HCT116 (cell line): ENCODE results near the gene SNAI1. TPM values are rescaled to one million over a fixed set of nuclear protein-coding genes. Genes with fewer than 3 reads are reported as not detected.

Source experiments
- ATAC-seq: fragments of 200-7000 bp; cut with Tn5 transposase; 2 replicates; pipeline ENCODE4 v1.9.1; 2020; ENCODE audit warnings: mild to moderate bottlenecking, moderate library complexity
- BruUV-seq: library from RNA; stranded (reverse); fragments of 400-500 nt; replicated peaks from 2 replicates; lab custom pipeline; 2021; lab: Mats Ljungman, UMichigan
- CTCF ChIA-PET: fragments of 300-600 bp; sonication (Branson Sonifier 250); formaldehyde crosslinking; loops from one replicate; lab custom pipeline; 2021; ENCODE audit warnings: antibody characterized with exemption; lab: Charles Lee
- POLR2A ChIA-PET: fragments of 300-600, 350-600 bp; sonication (Branson Sonifier 250); formaldehyde crosslinking; loops from one replicate; lab custom pipeline; 2021; ENCODE audit warnings: antibody characterized with exemption; lab: Charles Lee
- RAD21 ChIA-PET, 2 experiments: fragments of 300-600 bp; sonication (Branson Sonifier 250); formaldehyde crosslinking; loops; one replicate each; lab custom pipeline; 2023; ENCODE audit warnings: low total read pairs in 2 of 2; ENCODE audit not compliant: uncharacterized antibody in 2 of 2, unreplicated experiment in 2 of 2, low non-redundant PET in 1 of 2; lab: Charles Lee
- DNase-seq: peaks from one replicate; pipeline ENCODE4 v3.0.0-alpha.2; 2010; ENCODE audit warnings: low read depth, low spot score
- H2AFZ ChIP-seq: fragments of 200-600 bp; shearing (Covaris generic), sonication (generic); 2 replicates; pipeline ENCODE4 v1.6.1; 2017; ENCODE audit warnings: low read depth, mixed run types, mixed read lengths, antibody characterized with exemption, low read length; ENCODE audit not compliant: poor library complexity, severe bottlenecking
- H3K27ac ChIP-seq: 2 replicates; pipeline ENCODE4 v1.5.1; 2012; ENCODE audit warnings: low read depth, low read length
- H3K27me3 ChIP-seq: fragments of 200-600 bp; sonication (generic); 2 replicates; pipeline ENCODE4 v1.6.1; 2016; ENCODE audit warnings: mixed run types, low read length, mixed read lengths; ENCODE audit not compliant: insufficient read depth
- H3K36me3 ChIP-seq, 2 experiments: fragments of 200-500 bp in 1 of 2; fragments of 200-600 bp in 1 of 2; sonication (Bioruptor generic) in 1 of 2; sonication (generic) in 1 of 2; 2 replicates each; pipeline versions ENCODE4 v1.5.1 to v1.6.1; 2014 to 2016; ENCODE audit warnings: low read length in 2 of 2, inconsistent platforms in 1 of 2, mixed read lengths in 1 of 2, mixed run types in 1 of 2; ENCODE audit not compliant: insufficient read depth in 2 of 2, control insufficient read depth in 1 of 2
- H3K4me1 ChIP-seq, 2 experiments: fragments of 200-600 bp in 1 of 2; sonication (generic) in 1 of 2; 2 replicates each; pipeline versions ENCODE4 v1.5.1 to v1.6.1; 2012 to 2017; ENCODE audit warnings: low read length in 2 of 2, inconsistent platforms in 1 of 2, mild to moderate bottlenecking in 1 of 2, mixed read lengths in 1 of 2, mixed run types in 1 of 2, moderate library complexity in 1 of 2; ENCODE audit not compliant: insufficient read depth in 2 of 2, control insufficient read depth in 1 of 2
- H3K4me2 ChIP-seq: fragments of 200-600 bp; sonication (generic); 2 replicates; pipeline ENCODE4 v1.6.1; 2017; ENCODE audit warnings: mixed run types, low read length, mixed read lengths
- H3K4me3 ChIP-seq, 2 experiments: fragments of 200-600 bp in 1 of 2; sonication (generic) in 1 of 2; replicated peaks in 1 of 2; 2 replicates each; pipeline ENCODE4 v1.5.1; 2011 to 2016; ENCODE audit warnings: low read length in 2 of 2, control low read depth in 1 of 2, low read depth in 1 of 2, mild to moderate bottlenecking in 1 of 2, mixed read lengths in 1 of 2, mixed run types in 1 of 2
- H3K79me2 ChIP-seq: fragments of 200-600 bp; sonication (generic); 2 replicates; pipeline ENCODE4 v1.6.1; 2017; ENCODE audit warnings: mild to moderate bottlenecking, mixed run types, low read length, moderate library complexity, mixed read lengths; ENCODE audit not compliant: insufficient read depth
- H3K9ac ChIP-seq: fragments of 200-600 bp; sonication (generic); 2 replicates; pipeline ENCODE4 v1.6.1; 2016; ENCODE audit warnings: low read length, mixed read lengths
- H3K9me2 ChIP-seq: fragments of 200-600 bp; sonication (generic), shearing (Covaris generic); 2 replicates; pipeline ENCODE4 v1.6.1; 2017; ENCODE audit warnings: mixed run types, mild to moderate bottlenecking, moderate library complexity; ENCODE audit not compliant: insufficient read depth
- H3K9me3 ChIP-seq, 2 experiments: fragments of 200-500 bp in 1 of 2; fragments of 200-600 bp in 1 of 2; sonication (Bioruptor generic) in 1 of 2; sonication (generic) in 1 of 2; 2 replicates each; pipeline ENCODE4 v1.6.1; 2014 to 2017; ENCODE audit warnings: low read length in 2 of 2, mixed read lengths in 2 of 2, inconsistent platforms in 1 of 2, low read depth in 1 of 2, mild to moderate bottlenecking in 1 of 2, mixed run types in 1 of 2, moderate library complexity in 1 of 2; ENCODE audit not compliant: control insufficient read depth in 1 of 2, insufficient read depth in 1 of 2
- H4K20me1 ChIP-seq: fragments of 200-600 bp; sonication (generic), shearing (Covaris generic); 2 replicates; pipeline ENCODE4 v1.6.1; 2017; ENCODE audit warnings: mixed run types, mild to moderate bottlenecking, moderate library complexity; ENCODE audit not compliant: insufficient read depth
- CBX3 ChIP-seq: IDR thresholded peaks from 2 replicates; pipeline ENCODE4 v1.6.1; 2012; ENCODE audit warnings: low read depth
- CEBPB ChIP-seq: IDR thresholded peaks from 2 replicates; pipeline ENCODE4 v1.6.1; 2012; ENCODE audit warnings: low read depth
- EGR1 ChIP-seq: IDR thresholded peaks from 2 replicates; pipeline ENCODE4 v1.6.1; 2012; ENCODE audit warnings: low read depth
- ELF1 ChIP-seq: IDR thresholded peaks from 2 replicates; pipeline ENCODE4 v1.6.1; 2012; ENCODE audit warnings: low read depth, borderline replicate concordance
- EZH2 ChIP-seq: fragments of 200-600 bp; sonication (generic); IDR thresholded peaks from 2 replicates; pipeline ENCODE4 v1.6.1; 2017; ENCODE audit warnings: antibody characterized with exemption, mixed run types
- FOSL1 ChIP-seq: IDR thresholded peaks from 2 replicates; pipeline ENCODE4 v1.6.1; 2012; ENCODE audit warnings: low read depth
- JUND ChIP-seq: IDR thresholded peaks from 2 replicates; pipeline ENCODE4 v1.6.1; 2012
- POLR2A ChIP-seq: IDR thresholded peaks from 2 replicates; pipeline ENCODE4 v1.7.0; 2011; ENCODE audit warnings: borderline replicate concordance; ENCODE audit not compliant: insufficient read depth, insufficient read length; ENCODE audit errors: extremely low read depth
- POLR2AphosphoS5 ChIP-seq: IDR thresholded peaks from 2 replicates; pipeline ENCODE4 v1.6.1; 2011; ENCODE audit warnings: mild to moderate bottlenecking, low read depth, low read length, moderate library complexity
- SRF ChIP-seq: IDR thresholded peaks from 2 replicates; pipeline ENCODE4 v1.6.1; 2012; ENCODE audit warnings: low read depth
- YY1 ChIP-seq: IDR thresholded peaks from 2 replicates; pipeline ENCODE4 v1.6.1; 2011; ENCODE audit warnings: low read length, low read depth, moderate library complexity, mild to moderate bottlenecking; ENCODE audit not compliant: insufficient replicate concordance; ENCODE audit errors: extremely low read depth
- ZFX ChIP-seq: fragments of 450-650 bp; IDR thresholded peaks from 2 replicates; pipeline ENCODE4 v1.6.1; 2017
- intact Hi-C: fragments of 100-400 bp; cut with micrococcal nuclease; formaldehyde crosslinking; loops from 2 replicates; pipeline ENCODE4 v1.10.0; 2022
- total RNA-seq: library from RNA; stranded (reverse); gene quantifications from one replicate; pipeline ENCODE4 v1.2.1, GENCODE V29; 2021; ENCODE audit not compliant: unreplicated experiment
- TF ChIP-seq, protein P1 (sequence below): IDR thresholded peaks from 2 replicates; pipeline ENCODE4 v1.6.1; 2012
- TF ChIP-seq, protein P2 (sequence below): IDR thresholded peaks from 2 replicates; pipeline ENCODE4 v1.6.1; 2011; ENCODE audit warnings: mild to moderate bottlenecking, low read length, moderate library complexity; ENCODE audit not compliant: insufficient replicate concordance; ENCODE audit errors: extremely low read depth
- TF ChIP-seq, protein P3 (sequence below), 3 experiments: fragments of 200-600 bp in 1 of 3; sonication (generic) in 1 of 3; IDR thresholded peaks in 2 of 3; conservative IDR thresholded peaks in 1 of 3; 2 replicates each; pipeline ENCODE4 v1.5.1; 2012 to 2017; ENCODE audit warnings: low read depth in 2 of 3, low read length in 2 of 3, antibody characterized with exemption in 1 of 3, borderline replicate concordance in 1 of 3, control low read depth in 1 of 3, mild to moderate bottlenecking in 1 of 3, mixed read lengths in 1 of 3, mixed run types in 1 of 3, moderate library complexity in 1 of 3; ENCODE audit not compliant: insufficient read depth in 1 of 3
- TF ChIP-seq, protein P4 (sequence below): IDR thresholded peaks from 2 replicates; pipeline ENCODE4 v1.6.1; 2012; ENCODE audit warnings: low read depth

Gene SNAI1
- total RNA-seq, 1 experiment from 2014 or later: 13.4 TPM

DNA sequence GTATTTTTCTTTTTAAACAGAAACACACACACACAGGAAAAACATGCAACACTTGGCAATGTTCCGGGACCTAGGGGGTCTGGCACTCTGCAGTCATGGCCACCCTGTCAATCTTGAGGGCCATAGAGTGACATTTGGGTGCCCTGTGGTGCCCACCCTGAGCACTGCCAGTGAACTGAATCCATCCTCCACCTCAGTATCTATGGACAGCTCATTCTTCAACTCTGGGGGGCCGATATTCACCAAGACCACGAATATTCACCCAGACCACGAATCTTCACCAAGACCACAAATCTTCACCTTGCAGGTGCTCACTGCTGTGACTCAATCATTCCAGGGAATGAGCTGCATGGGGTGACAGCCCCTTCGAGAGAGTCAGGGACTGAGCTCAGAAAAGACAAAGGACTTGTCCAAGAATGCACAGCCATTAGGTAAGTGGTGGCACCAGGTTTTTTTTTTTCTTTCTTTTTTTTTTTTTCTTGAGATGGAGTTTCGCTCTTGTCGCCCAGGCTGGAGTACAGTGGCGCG is 19.1 kb downstream of the SNAI1 start:
- POLR2A ChIA-PET: no interaction called here
- H3K4me1 ChIP-seq: no peaks in the 10 kb centered on the region
- H3K4me3 ChIP-seq: no peak overlapping the region
- BruUV-seq: no TSS peak
- H3K9me2 ChIP-seq: no peaks in the 10 kb centered on the region
- no peaks in the 10 kb centered on the region for H3K9me3 ChIP-seq
- H3K79me2 ChIP-seq: no peaks in the 10 kb centered on the region
- CTCF ChIA-PET: interaction anchor here (1.2 kb wide), 1 partner anchor 23 kb away, joined by 3 read pairs; no protein-coding TSS in a partner anchor
- H3K27me3 ChIP-seq: no peaks in the 10 kb centered on the region
- ATAC-seq: no peak
- H2AFZ ChIP-seq: no peak overlapping the region
- no peaks in the 10 kb centered on the region for H4K20me1 ChIP-seq
- H3K4me2 ChIP-seq: no peak overlapping the region
- no peaks in the 10 kb centered on the region for H3K36me3 ChIP-seq
- intact Hi-C loops: no loop called here
- no peak for TF ChIP-seq JUND
- TF ChIP-seq EZH2: no peak
- TF ChIP-seq ZFX: no peak
- no peak for TF ChIP-seq CEBPB
- TF ChIP-seq POLR2A: no peak
- TF ChIP-seq SRF: no peak
- TF ChIP-seq, protein P1, sequence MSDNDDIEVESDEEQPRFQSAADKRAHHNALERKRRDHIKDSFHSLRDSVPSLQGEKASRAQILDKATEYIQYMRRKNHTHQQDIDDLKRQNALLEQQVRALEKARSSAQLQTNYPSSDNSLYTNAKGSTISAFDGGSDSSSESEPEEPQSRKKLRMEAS: no peak
- TF ChIP-seq EGR1: no peak
- TF ChIP-seq POLR2AphosphoS5: no peak
- no peak for TF ChIP-seq YY1
- TF ChIP-seq, protein P2, sequence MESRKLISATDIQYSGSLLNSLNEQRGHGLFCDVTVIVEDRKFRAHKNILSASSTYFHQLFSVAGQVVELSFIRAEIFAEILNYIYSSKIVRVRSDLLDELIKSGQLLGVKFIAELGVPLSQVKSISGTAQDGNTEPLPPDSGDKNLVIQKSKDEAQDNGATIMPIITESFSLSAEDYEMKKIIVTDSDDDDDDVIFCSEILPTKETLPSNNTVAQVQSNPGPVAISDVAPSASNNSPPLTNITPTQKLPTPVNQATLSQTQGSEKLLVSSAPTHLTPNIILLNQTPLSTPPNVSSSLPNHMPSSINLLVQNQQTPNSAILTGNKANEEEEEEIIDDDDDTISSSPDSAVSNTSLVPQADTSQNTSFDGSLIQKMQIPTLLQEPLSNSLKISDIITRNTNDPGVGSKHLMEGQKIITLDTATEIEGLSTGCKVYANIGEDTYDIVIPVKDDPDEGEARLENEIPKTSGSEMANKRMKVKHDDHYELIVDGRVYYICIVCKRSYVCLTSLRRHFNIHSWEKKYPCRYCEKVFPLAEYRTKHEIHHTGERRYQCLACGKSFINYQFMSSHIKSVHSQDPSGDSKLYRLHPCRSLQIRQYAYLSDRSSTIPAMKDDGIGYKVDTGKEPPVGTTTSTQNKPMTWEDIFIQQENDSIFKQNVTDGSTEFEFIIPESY: no peak
- TF ChIP-seq, protein P3, sequence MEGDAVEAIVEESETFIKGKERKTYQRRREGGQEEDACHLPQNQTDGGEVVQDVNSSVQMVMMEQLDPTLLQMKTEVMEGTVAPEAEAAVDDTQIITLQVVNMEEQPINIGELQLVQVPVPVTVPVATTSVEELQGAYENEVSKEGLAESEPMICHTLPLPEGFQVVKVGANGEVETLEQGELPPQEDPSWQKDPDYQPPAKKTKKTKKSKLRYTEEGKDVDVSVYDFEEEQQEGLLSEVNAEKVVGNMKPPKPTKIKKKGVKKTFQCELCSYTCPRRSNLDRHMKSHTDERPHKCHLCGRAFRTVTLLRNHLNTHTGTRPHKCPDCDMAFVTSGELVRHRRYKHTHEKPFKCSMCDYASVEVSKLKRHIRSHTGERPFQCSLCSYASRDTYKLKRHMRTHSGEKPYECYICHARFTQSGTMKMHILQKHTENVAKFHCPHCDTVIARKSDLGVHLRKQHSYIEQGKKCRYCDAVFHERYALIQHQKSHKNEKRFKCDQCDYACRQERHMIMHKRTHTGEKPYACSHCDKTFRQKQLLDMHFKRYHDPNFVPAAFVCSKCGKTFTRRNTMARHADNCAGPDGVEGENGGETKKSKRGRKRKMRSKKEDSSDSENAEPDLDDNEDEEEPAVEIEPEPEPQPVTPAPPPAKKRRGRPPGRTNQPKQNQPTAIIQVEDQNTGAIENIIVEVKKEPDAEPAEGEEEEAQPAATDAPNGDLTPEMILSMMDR (IDR thresholded peaks at IDR 0.05 in 2 of 3, conservative IDR thresholded peaks at IDR 0.05 in 1 of 3; ENCODE audit: borderline replicate concordance in 1 of 3, insufficient read depth in 1 of 3, low read depth in 2 of 3, low read length in 2 of 3): no peak
- TF ChIP-seq FOSL1: no peak
- no peak for TF ChIP-seq ELF1
- TF ChIP-seq CBX3: no peak
- TF ChIP-seq, protein P4, sequence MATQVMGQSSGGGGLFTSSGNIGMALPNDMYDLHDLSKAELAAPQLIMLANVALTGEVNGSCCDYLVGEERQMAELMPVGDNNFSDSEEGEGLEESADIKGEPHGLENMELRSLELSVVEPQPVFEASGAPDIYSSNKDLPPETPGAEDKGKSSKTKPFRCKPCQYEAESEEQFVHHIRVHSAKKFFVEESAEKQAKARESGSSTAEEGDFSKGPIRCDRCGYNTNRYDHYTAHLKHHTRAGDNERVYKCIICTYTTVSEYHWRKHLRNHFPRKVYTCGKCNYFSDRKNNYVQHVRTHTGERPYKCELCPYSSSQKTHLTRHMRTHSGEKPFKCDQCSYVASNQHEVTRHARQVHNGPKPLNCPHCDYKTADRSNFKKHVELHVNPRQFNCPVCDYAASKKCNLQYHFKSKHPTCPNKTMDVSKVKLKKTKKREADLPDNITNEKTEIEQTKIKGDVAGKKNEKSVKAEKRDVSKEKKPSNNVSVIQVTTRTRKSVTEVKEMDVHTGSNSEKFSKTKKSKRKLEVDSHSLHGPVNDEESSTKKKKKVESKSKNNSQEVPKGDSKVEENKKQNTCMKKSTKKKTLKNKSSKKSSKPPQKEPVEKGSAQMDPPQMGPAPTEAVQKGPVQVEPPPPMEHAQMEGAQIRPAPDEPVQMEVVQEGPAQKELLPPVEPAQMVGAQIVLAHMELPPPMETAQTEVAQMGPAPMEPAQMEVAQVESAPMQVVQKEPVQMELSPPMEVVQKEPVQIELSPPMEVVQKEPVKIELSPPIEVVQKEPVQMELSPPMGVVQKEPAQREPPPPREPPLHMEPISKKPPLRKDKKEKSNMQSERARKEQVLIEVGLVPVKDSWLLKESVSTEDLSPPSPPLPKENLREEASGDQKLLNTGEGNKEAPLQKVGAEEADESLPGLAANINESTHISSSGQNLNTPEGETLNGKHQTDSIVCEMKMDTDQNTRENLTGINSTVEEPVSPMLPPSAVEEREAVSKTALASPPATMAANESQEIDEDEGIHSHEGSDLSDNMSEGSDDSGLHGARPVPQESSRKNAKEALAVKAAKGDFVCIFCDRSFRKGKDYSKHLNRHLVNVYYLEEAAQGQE: no peak
- DNase-seq: no peak
- no peak overlapping the region for H3K9ac ChIP-seq
- RAD21 ChIA-PET: no interaction called here
- no peak overlapping the region for H3K27ac ChIP-seq
